Right lobe of liver (tissue), 6 donors: Measurements from ENCODE around the gene RPS6KA2. TPM values are rescaled to one million over a fixed set of nuclear protein-coding genes. Genes with fewer than 3 reads are reported as not detected.
"Not testable (repeated sequence)": the region's sequence is repeated elsewhere in the genome, so short reads cannot be mapped to it uniquely, and the experiment has no call there.

ENCODE experiments used
- ATAC-seq, 4 donors: fragments of 200-7000 bp; cut with Tn5 transposase; one replicate each; pipeline ENCODE4 v1.9.1; 2020; ENCODE audit warnings: mild to moderate bottlenecking in 4 of 4, moderate library complexity in 4 of 4
- DNase-seq, 3 donors: peaks; one replicate each; pipeline ENCODE4 v3.0.0-alpha.2; 2020
- H3K27ac ChIP-seq, 3 donors: fragments of 200-600 bp; one replicate each; pipeline ENCODE4 v1.8.0; 2022
- H3K27me3 ChIP-seq, 2 donors: fragments of 200-600 bp; one replicate each; pipeline ENCODE4 v1.8.0; 2022
- H3K36me3 ChIP-seq, 4 donors: fragments of 200-600 bp; sonication (generic) in 1 of 4; one replicate each; pipeline versions ENCODE4 v1.5.1 to v1.8.0; 2017 to 2022; ENCODE audit warnings: control low read depth in 1 of 4
- H3K4me1 ChIP-seq, 4 donors: fragments of 200-600 bp; sonication (generic) in 1 of 4; one replicate each; pipeline versions ENCODE4 v1.5.1 to v1.8.0; 2017 to 2022; ENCODE audit warnings: control low read depth in 1 of 4
- H3K4me3 ChIP-seq, 3 donors: fragments of 200-600 bp; one replicate each; pipeline ENCODE4 v1.8.0; 2022
- H3K9me3 ChIP-seq, 4 donors: fragments of 200-600 bp; sonication (generic) in 1 of 4; one replicate each; pipeline versions ENCODE4 v1.5.1 to v1.8.0; 2017 to 2022; ENCODE audit warnings: control low read depth in 1 of 4
- CTCF ChIP-seq, 4 donors: fragments of 200-600 bp in 3 of 4; fragments of 450-650 bp in 1 of 4; IDR thresholded peaks; one replicate each; pipeline versions ENCODE4 v1.5.1 to v1.8.0; 2016 to 2022; ENCODE audit warnings: antibody characterized with exemption in 4 of 4, mild to moderate bottlenecking in 2 of 4
- POLR2A ChIP-seq: fragments of 450-650 bp; IDR thresholded peaks from one replicate; pipeline ENCODE4 v1.6.1; 2017; ENCODE audit warnings: antibody characterized with exemption, mild to moderate bottlenecking
- WGBS: methylation state at CpG from one replicate; pipeline ENCODE4 v1.1.6; 2018; ENCODE audit warnings: low coverage, low lambda C conversion rate; ENCODE audit not compliant: insufficient coverage; ENCODE audit errors: missing lambda C conversion rate; 5-methylcytosine and 5-hydroxymethylcytosine counted together
- intact Hi-C, 2 donors: fragments of 100-400 bp; cut with DNase I; formaldehyde crosslinking; loops; one replicate each; pipeline versions ENCODE4 v1.11.2 to v1.14.1; 2022
- total RNA-seq, 6 experiments: library from RNA; depleted of rRNA in 2 of 6; stranded (reverse); fragments of >200 nt in 2 of 6; fragmentation: NEBNext Ultra II Directional in 3 of 6; extraction: Animal tissue kit (Norgen Biotek cat#: 25700) in 3 of 6; gene quantifications; one replicate each; pipeline versions ENCODE4 v1.1.0 to v1.2.4, GENCODE V29; 2016 to 2023
- donor health status: DM: no; HTN: yes; CAD: no.
- donor health status: DM: no; HTN: no; CAD: no.
- donor health status: DM: no; HTN: no; CAD: no.
- donor health status: DM: no; HTN: yes; CAD: no.
- donor health status: DM: no; HTN: yes; CAD: no.

The RPS6KA2 gene
- total RNA-seq, 6 experiments from 2014 or later = 6.4 to 18.1 (median 11.1) TPM

DNA sequence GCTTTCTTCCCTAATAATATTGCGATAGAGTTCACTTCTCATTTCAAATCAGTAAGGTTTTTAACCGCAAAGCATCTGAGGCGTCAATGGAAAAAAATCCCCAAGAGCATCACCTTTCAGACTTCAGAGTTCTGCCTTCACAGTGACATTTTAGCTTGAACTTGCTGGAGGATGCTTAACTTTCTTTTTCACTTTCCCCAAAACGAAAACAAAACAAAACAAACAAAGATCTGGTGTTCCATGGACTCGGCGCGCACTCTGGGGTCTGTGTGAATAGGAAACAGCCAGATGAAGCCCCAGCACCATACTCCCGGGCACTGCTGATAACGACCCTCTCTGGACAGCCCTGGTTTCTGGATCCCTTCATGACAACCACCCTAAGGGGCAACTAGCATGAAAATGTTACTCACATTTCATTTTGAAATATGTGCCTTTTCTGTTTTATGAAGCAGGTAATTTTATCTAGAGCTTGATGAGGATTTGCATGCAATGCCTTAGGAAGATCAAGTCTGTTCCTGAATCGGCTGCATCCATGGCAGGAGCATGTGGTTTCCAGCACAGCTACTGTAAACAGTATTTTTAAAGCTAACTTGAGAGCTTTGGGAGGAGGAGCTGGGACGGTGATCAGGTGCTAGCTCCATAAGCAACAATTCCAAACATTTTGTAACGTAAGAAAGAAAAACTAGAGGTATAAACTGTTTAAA is 85.0 kb downstream of the RPS6KA2 start:
- no peak overlapping the region for H3K4me3 ChIP-seq
- no peaks in the 10 kb centered on the region for H3K36me3 ChIP-seq
- peaks cover 0 to 6% (median 0%) of the 10 kb centered on the region in 4 donors for H3K4me1 ChIP-seq
- DNase-seq (no peak), ATAC-seq (no peak)
- H3K27me3 ChIP-seq = no peaks in the 10 kb centered on the region
- 77% methylated on average over 12 of the region's 12 CpGs for WGBS
- TF ChIP-seq POLR2A (no peak), CTCF (IDR thresholded peaks at IDR 0.05) (no peak)
- intact Hi-C loops = no loop called here
- no peak overlapping the region for H3K27ac ChIP-seq
- H3K9me3 ChIP-seq = no peaks in the 10 kb centered on the region

DNA sequence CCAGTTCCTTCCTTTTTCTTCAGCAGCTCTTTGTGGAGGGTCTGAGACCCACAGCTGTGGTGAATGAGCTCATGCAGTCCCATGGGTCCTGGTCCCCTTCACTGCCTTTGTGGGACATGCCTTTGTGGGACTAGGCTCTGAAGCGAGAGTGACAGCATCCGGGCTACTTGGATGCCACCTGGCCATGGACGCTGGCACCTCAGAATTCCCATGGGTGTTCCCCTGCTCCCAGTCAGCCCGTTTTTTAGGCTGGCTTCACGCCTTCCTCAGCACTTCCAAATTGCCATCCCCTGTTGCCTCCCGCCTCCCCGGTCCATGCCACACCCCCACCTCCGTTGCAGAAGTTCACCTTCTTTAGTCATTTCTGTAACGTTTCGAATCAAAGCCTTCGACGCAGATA is 85.7 kb downstream of the RPS6KA2 start:
- TF ChIP-seq POLR2A (no peak), CTCF (IDR thresholded peaks at IDR 0.05) (no peak)
- Histone ChIP-seq H3K27ac (no peak overlapping the region), H3K4me3 (no peak overlapping the region), H3K9me3 (no peaks in the 10 kb centered on the region), H3K4me1 (peaks cover 0 to 6% (median 0%) of the 10 kb centered on the region in 4 donors), H3K36me3 (no peaks in the 10 kb centered on the region), H3K27me3 (no peaks in the 10 kb centered on the region)
- ATAC-seq (no peak), DNase-seq (no peak)
- WGBS = 75% methylated on average over 11 of the region's 12 CpGs
- intact Hi-C loops = no loop called here

DNA sequence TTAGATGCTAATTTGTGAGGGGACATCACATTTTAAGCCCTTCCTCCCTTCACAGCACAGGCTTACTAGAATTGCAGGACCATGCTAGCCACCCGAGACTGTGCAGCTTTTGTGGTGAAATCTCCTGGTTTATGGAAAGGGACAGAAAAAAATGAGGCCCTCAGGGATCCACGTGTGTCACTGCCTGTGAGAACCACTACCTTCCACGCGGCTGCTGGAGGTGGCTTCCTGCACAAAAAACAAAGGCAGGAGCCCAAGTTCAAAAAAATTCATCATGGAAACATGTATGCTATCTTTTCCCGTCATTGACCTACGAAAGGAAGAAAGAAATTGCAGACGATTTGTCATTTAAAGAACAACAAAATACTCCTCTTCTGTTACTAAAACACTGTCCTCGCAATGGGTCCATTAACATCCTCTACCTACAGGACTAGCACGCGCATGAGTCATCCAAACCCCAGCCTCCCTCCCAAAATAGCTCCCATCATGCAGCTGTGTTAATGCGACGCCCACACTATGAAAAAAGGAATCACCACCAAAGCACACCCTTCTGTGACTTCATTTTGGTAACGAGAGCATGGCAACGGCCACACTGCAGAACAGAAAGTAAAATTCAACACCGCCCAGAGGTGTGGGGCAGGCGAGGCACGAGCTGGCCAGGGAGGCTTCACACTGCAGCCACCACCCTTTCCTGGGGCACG is 86.3 kb downstream of the RPS6KA2 start:
- Histone ChIP-seq H3K36me3 (no peaks in the 10 kb centered on the region), H3K4me1 (peaks cover 0 to 6% (median 0%) of the 10 kb centered on the region in 4 donors), H3K27ac (no peak overlapping the region), H3K4me3 (no peak overlapping the region), H3K27me3 (no peaks in the 10 kb centered on the region), H3K9me3 (no peaks in the 10 kb centered on the region)
- intact Hi-C loops = no loop called here
- TF ChIP-seq POLR2A = no peak
- no peak for TF ChIP-seq CTCF (IDR thresholded peaks at IDR 0.05)
- ATAC-seq = peak in 2 of 4 donors; percentile 22 to 25
- DNase-seq = no peak
- WGBS = 74% methylated on average over 17 of the region's 18 CpGs

- no peak for DNase-seq
- no peak overlapping the region for H3K4me3 ChIP-seq
- no peaks in the 10 kb centered on the region for H3K9me3 ChIP-seq
- TF ChIP-seq POLR2A = no peak
- TF ChIP-seq CTCF (IDR thresholded peaks at IDR 0.05) = no peak
- intact Hi-C loops = no loop called here
- no peak overlapping the region for H3K27ac ChIP-seq
- ATAC-seq = no peak
- no peaks in the 10 kb centered on the region for H3K36me3 ChIP-seq
- H3K4me1 ChIP-seq = peaks cover 0 to 6% (median 0%) of the 10 kb centered on the region in 4 donors
- H3K27me3 ChIP-seq = no peaks in the 10 kb centered on the region
- 80% methylated on average over 4 of the region's 4 CpGs for WGBS
Measured at GRCh38 chr6:166539543-166539942, 87.5 kb downstream of the RPS6KA2 start.

DNA sequence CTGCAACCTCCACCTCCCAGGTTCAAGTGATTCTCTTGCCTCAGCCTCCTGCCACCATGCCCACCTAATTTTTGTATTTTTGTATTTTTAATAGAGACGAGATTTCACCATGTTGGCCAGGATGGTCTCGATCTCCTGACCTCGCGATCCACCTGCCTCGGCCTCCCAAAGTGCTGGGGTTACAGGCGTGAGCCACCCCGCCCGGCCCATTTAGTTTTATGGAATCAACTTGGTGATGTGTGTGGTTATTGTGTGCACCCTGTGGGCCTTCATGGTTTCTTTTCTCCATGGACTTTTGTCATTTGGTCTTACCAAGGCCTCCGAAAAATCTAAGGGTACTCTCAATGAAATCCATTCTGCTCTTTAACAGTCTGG is 88.1 kb downstream of the RPS6KA2 start:
- H3K36me3 ChIP-seq, intact Hi-C loops, H3K4me1 ChIP-seq, H3K9me3 ChIP-seq, DNase-seq, H3K27me3 ChIP-seq, H3K4me3 ChIP-seq, H3K27ac ChIP-seq, ATAC-seq: not testable (repeated sequence)
- WGBS = 94% methylated on average over 7 of the region's 9 CpGs
